ENCODE data around the gene POLDIP2. TPM values are rescaled to one million over a fixed set of nuclear protein-coding genes. Genes with fewer than 3 reads are reported as not detected.

Gene POLDIP2
- total RNA-seq (2021): 82.8 and 83.3 TPM in 2 replicates
- long read RNA-seq, transcript POLDIP2-201 (11 exons, 2,121 nt): major isoform, 530 of 582 reads
- long read RNA-seq, partial matches to known transcripts: 9 of 582 reads
- long read RNA-seq, other reads (novel, unspliced or antisense): 43 of 582 reads

DNA sequence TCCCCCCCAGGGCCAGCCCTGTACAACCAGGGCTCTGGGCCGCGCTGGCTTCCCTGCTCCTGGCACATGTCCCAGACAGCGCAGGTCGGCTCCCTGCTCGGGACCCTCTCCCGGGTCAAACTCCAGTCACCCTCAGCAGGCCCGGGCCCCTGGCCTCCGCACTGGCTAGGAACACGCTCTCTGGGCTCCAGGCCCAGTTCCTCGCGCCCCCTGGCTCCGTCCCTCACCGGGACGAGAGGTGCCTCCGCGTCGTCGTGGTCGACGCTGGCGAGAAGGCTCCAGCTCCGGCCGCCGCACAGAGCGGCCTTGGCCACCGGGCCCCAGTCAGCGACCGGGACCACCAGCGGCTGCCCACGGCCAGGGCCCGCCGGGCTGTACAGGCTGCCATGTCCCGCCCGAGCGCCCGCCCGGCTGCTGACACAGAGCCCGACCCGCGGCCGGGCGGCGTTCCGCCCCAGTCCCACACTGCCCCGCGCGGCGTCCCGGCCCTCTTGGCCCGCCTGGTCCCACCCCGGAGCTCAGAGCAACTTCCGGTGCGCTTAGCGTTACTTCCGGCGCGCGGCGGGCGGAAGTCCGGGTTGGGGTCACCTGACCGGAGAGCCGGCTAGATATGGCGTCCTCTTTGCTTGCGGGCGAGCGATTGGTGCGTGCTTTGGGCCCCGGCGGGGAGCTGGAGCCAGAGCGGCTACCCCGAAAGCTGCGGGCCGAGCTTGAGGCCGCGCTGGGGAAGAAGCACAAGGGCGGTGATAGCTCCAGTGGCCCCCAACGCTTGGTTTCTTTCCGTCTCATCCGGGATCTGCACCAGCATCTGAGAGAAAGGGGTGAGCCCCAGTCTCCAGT is at the start of gene POLDIP2:
TSS of gene POLDIP2 (minus strand) at position 467 of the 840 bp plus-strand sequence. CDS start at position 388, 79 bp downstream.
- no peaks in the 10 kb centered on the region for H4K20me1 ChIP-seq (ENCODE audit: control insufficient read depth, insufficient read depth, insufficient read length)
- Mint-ChIP-seq H3K9me3 (no peaks in the 10 kb centered on the region; a peak in 1 of 5 replicates), H3K4me1 (peaks cover 14 to 15% of the 10 kb centered on the region in 2 experiments), H3K36me3 (ENCODE audit: insufficient read depth in 1 of 3, low read depth in 3 of 3) (peaks cover 32 to 58% (median 52%) of the 10 kb centered on the region in 3 experiments; a peak in 6 of 7 replicates), H3K27ac (peak within 1 kb of the TSS; percentile 92 to 99 (median 96)), H3K27me3 (ENCODE audit: low read depth) (no peaks in the 10 kb centered on the region), H3K4me3 (peak within 1 kb of the TSS; percentile 90)
- H3K79me1 ChIP-seq (ENCODE audit: insufficient read depth, low read depth, low read length, poor library complexity, severe bottlenecking): peaks cover 5% of the 10 kb centered on the region
- peak within 1 kb of the TSS; percentile 67 for H3K18ac ChIP-seq (ENCODE audit: insufficient read length, low read depth, low read length)
- H3K27ac ChIP-seq (ENCODE audit: insufficient read length, low read depth, low read length): no peak within 1 kb of the TSS
- H3K4ac ChIP-seq (ENCODE audit: low read depth, low read length): no peak within 1 kb of the TSS
- H3K27me3 ChIP-seq (ENCODE audit: insufficient read depth, low read length): no peaks in the 10 kb centered on the region
- H2BK12ac ChIP-seq (ENCODE audit: insufficient read length, low read depth, low read length): no peak within 1 kb of the TSS
- peak within 1 kb of the TSS; percentile 91 for H3K4me2 ChIP-seq (ENCODE audit: insufficient read depth, insufficient read length, low read length)
- no peak within 1 kb of the TSS for H2BK120ac ChIP-seq (ENCODE audit: low read depth, low read length, poor library complexity, severe bottlenecking)
- H3K56ac ChIP-seq (ENCODE audit: insufficient read length, low read depth, low read length): no peak within 1 kb of the TSS
- DNase-seq: peak; percentile 98
- H2BK20ac ChIP-seq (ENCODE audit: low read depth, low read length, poor library complexity, severe bottlenecking): no peak within 1 kb of the TSS
- H3K23me2 ChIP-seq (ENCODE audit: insufficient read length, low read depth, low read length, poor library complexity, severe bottlenecking): peaks cover 6% of the 10 kb centered on the region
- no peaks in the 10 kb centered on the region for H3K4me1 ChIP-seq (ENCODE audit: insufficient read depth, low read length)
- WGBS (ENCODE audit: extremely low coverage, insufficient read length, low lambda C conversion rate): no CpG with 5 or more reads among the region's 80 CpGs
- no peak within 1 kb of the TSS for H2AK5ac ChIP-seq (ENCODE audit: insufficient read length, low read length)
- H3K79me2 ChIP-seq (ENCODE audit: insufficient read depth, low read length): no peaks in the 10 kb centered on the region
- no peak within 1 kb of the TSS for H2BK5ac ChIP-seq (ENCODE audit: insufficient read length, low read length)
- H2BK15ac ChIP-seq (ENCODE audit: low read depth, low read length): no peak within 1 kb of the TSS
- H4K8ac ChIP-seq (replicated peaks; ENCODE audit: insufficient read length, low read depth, low read length): no peak within 1 kb of the TSS
- H3K23ac ChIP-seq (ENCODE audit: insufficient read length, low read depth, low read length): no peak within 1 kb of the TSS
- H2AFZ ChIP-seq (ENCODE audit: low read length): no peak within 1 kb of the TSS
- no peak within 1 kb of the TSS for H4K91ac ChIP-seq (ENCODE audit: insufficient read length, low read depth, low read length)
- H4K5ac ChIP-seq (ENCODE audit: insufficient read length, low read depth, low read length): no peak within 1 kb of the TSS
- peak within 1 kb of the TSS; percentile 62 for H3K14ac ChIP-seq (ENCODE audit: insufficient read depth, low read length)
- H3T11ph ChIP-seq (ENCODE audit: low read length): no peak within 1 kb of the TSS
- H3K9me3 ChIP-seq (ENCODE audit: control insufficient read depth, low read depth, low read length): no peaks in the 10 kb centered on the region
- peak within 1 kb of the TSS; percentile 81 for H3K9ac ChIP-seq (ENCODE audit: extremely low read depth, insufficient read length, low read length)
- TF ChIP-seq, protein P1, sequence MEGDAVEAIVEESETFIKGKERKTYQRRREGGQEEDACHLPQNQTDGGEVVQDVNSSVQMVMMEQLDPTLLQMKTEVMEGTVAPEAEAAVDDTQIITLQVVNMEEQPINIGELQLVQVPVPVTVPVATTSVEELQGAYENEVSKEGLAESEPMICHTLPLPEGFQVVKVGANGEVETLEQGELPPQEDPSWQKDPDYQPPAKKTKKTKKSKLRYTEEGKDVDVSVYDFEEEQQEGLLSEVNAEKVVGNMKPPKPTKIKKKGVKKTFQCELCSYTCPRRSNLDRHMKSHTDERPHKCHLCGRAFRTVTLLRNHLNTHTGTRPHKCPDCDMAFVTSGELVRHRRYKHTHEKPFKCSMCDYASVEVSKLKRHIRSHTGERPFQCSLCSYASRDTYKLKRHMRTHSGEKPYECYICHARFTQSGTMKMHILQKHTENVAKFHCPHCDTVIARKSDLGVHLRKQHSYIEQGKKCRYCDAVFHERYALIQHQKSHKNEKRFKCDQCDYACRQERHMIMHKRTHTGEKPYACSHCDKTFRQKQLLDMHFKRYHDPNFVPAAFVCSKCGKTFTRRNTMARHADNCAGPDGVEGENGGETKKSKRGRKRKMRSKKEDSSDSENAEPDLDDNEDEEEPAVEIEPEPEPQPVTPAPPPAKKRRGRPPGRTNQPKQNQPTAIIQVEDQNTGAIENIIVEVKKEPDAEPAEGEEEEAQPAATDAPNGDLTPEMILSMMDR (conservative IDR thresholded peaks at IDR 0.05): 0 out of 3 replicates have a peak, but pooled peaks have one; percentile 10
